CD14-positive monocyte (primary cell): ENCODE results near the gene EMSY. TPM values are rescaled to one million over a fixed set of nuclear protein-coding genes. Genes with fewer than 3 reads are reported as not detected.

ENCODE experiments used
- DNase-seq, 3 donors: peaks; one replicate each; pipeline ENCODE4 v3.0.0-alpha.2; 2011 to 2022
- H2AFZ ChIP-seq: 2 replicates; pipeline ENCODE4 v1.6.0; 2012; ENCODE audit warnings: mild to moderate bottlenecking, low read depth, low read length, inconsistent platforms; ENCODE audit not compliant: insufficient read depth, poor library complexity, severe bottlenecking
- H3K27ac ChIP-seq, 2 donors: 1 replicate in 1 of 2; 2 replicates in 1 of 2; pipeline ENCODE4 v1.5.1; 2012 to 2013; ENCODE audit warnings: low read length in 2 of 2, control low read depth in 1 of 2, inconsistent platforms in 1 of 2, low read depth in 1 of 2, mild to moderate bottlenecking in 1 of 2
- H3K27me3 ChIP-seq, 2 donors: one replicate each; pipeline versions ENCODE4 v1.6.0 to v1.6.1; 2011 to 2013; ENCODE audit warnings: low read length in 2 of 2; ENCODE audit not compliant: control insufficient read depth in 2 of 2, insufficient read depth in 2 of 2
- H3K36me3 ChIP-seq, 2 donors: replicated peaks in 1 of 2; 1 replicate in 1 of 2; 2 replicates in 1 of 2; pipeline versions ENCODE4 v1.5.1 to v1.6.1; 2012 to 2013; ENCODE audit warnings: low read length in 2 of 2, control low read depth in 1 of 2, inconsistent platforms in 1 of 2, mild to moderate bottlenecking in 1 of 2; ENCODE audit not compliant: insufficient read depth in 2 of 2, control insufficient read depth in 1 of 2
- H3K4me1 ChIP-seq, 2 donors: 1 replicate in 1 of 2; 2 replicates in 1 of 2; pipeline versions ENCODE4 v1.5.1 to v1.6.1; 2012 to 2013; ENCODE audit warnings: low read length in 2 of 2, control low read depth in 1 of 2, inconsistent platforms in 1 of 2, mild to moderate bottlenecking in 1 of 2, moderate library complexity in 1 of 2; ENCODE audit not compliant: insufficient read depth in 2 of 2, control insufficient read depth in 1 of 2
- H3K4me2 ChIP-seq: replicated peaks from 2 replicates; pipeline ENCODE3; 2012; ENCODE audit warnings: low read length, moderate library complexity, mild to moderate bottlenecking; ENCODE audit not compliant: poor library complexity, severe bottlenecking; ENCODE audit errors: extremely low read depth
- H3K4me3 ChIP-seq, 3 experiments: fragments of 200-600 bp in 1 of 3; sonication (generic) in 1 of 3; replicated peaks in 1 of 3; 1 replicate in 2 of 3; 2 replicates in 1 of 3; pipeline ENCODE4 v1.5.1; 2011 to 2013; ENCODE audit warnings: low read length in 3 of 3, mild to moderate bottlenecking in 3 of 3, control low read depth in 2 of 3, low read depth in 2 of 3, inconsistent platforms in 1 of 3, moderate library complexity in 1 of 3
- H3K79me2 ChIP-seq: 2 replicates; pipeline ENCODE4 v1.6.0; 2012; ENCODE audit warnings: mild to moderate bottlenecking, control low read depth, inconsistent platforms, low read length, moderate library complexity; ENCODE audit not compliant: insufficient read depth
- H3K9ac ChIP-seq: 2 replicates; pipeline ENCODE4 v1.6.0; 2017; ENCODE audit warnings: low read length, mild to moderate bottlenecking; ENCODE audit not compliant: insufficient read depth, poor library complexity, severe bottlenecking
- H3K9me3 ChIP-seq, 2 donors: replicated peaks in 1 of 2; 1 replicate in 1 of 2; 2 replicates in 1 of 2; pipeline versions ENCODE4 v1.5.1 to v1.6.1; 2012 to 2013; ENCODE audit warnings: low read length in 2 of 2, control low read depth in 1 of 2; ENCODE audit not compliant: control insufficient read depth in 1 of 2, insufficient read depth in 1 of 2
- H4K20me1 ChIP-seq: 2 replicates; pipeline ENCODE4 v1.6.0; 2012; ENCODE audit warnings: mild to moderate bottlenecking, low read length, control low read depth, moderate library complexity; ENCODE audit not compliant: insufficient read depth
- H3K27ac Mint-ChIP-seq, 7 donors: one replicate each; pipeline ENCODE4 v1.8.0; 2020; ENCODE audit warnings: mild to moderate bottlenecking in 7 of 7, mixed read lengths in 7 of 7, moderate library complexity in 6 of 7, inconsistent platforms in 2 of 7
- H3K27me3 Mint-ChIP-seq, 3 donors: one replicate each; pipeline ENCODE4 v1.8.0; 2021 to 2022; ENCODE audit warnings: low read depth in 3 of 3, mild to moderate bottlenecking in 3 of 3, mixed read lengths in 3 of 3, moderate library complexity in 3 of 3, inconsistent platforms in 1 of 3
- H3K36me3 Mint-ChIP-seq, 2 donors: one replicate each; pipeline ENCODE4 v1.8.0; 2020; ENCODE audit warnings: mixed read lengths in 2 of 2, inconsistent platforms in 1 of 2, mild to moderate bottlenecking in 1 of 2
- H3K4me1 Mint-ChIP-seq: one replicate; pipeline ENCODE4 v1.8.0; 2020; ENCODE audit warnings: mild to moderate bottlenecking, mixed read lengths
- H3K4me3 Mint-ChIP-seq, 2 donors: one replicate each; pipeline ENCODE4 v1.8.0; 2020; ENCODE audit warnings: mild to moderate bottlenecking in 2 of 2, mixed read lengths in 2 of 2, moderate library complexity in 1 of 2
- H3K9me3 Mint-ChIP-seq, 7 donors: one replicate each; pipeline ENCODE4 v1.8.0; 2020 to 2022; ENCODE audit warnings: mixed read lengths in 7 of 7, mild to moderate bottlenecking in 6 of 7, moderate library complexity in 6 of 7, inconsistent platforms in 2 of 7
- CTCF ChIP-seq: fragments of 200-600 bp; IDR thresholded peaks from one replicate; pipeline ENCODE4 v1.8.0; 2022; ENCODE audit warnings: antibody characterized with exemption, mild to moderate bottlenecking
- WGBS: methylation state at CpG from one replicate; pipeline ENCODE4 v1.1.5; 2013; ENCODE audit warnings: missing lambda C conversion rate; ENCODE audit not compliant: insufficient coverage; 5-methylcytosine and 5-hydroxymethylcytosine counted together
- intact Hi-C, 2 donors: fragments of 100-400 bp; cut with micrococcal nuclease; formaldehyde crosslinking; loops; one replicate each; pipeline versions ENCODE4 v1.15.0 to v1.15.1; 2023
- polyA plus RNA-seq, 3 donors: library from polyadenylated mRNA; depleted of rRNA in 1 of 3; unstranded in 2 of 3; stranded (reverse) in 1 of 3; fragments of 300-500 nt in 2 of 3; fragments of >200 nt in 1 of 3; fragmentation: Illumina TruSeq in 2 of 3; gene quantifications; 1 replicate in 2 of 3; 2 replicates in 1 of 3; pipeline ENCODE4 v1.2.3, GENCODE V29; 2012 to 2021

The EMSY gene
- polyA plus RNA-seq, 3 donors = 9.2 to 31.3 (median 9.4) TPM

GRCh38 chr11:76480241-76480640, 35.4 kb downstream of the EMSY start:
- Mint-ChIP-seq H3K9me3 (peaks cover 20 to 36% (median 26%) of the 10 kb centered on the region in 7 donors), H3K4me3 (no peak overlapping the region), H3K27ac (no peak overlapping the region), H3K27me3 (peaks cover 0 to 2% (median 0%) of the 10 kb centered on the region in 3 donors), H3K36me3 (peaks cover 42 to 45% of the 10 kb centered on the region in 2 donors), H3K4me1 (no peaks in the 10 kb centered on the region)
- intact Hi-C loops = no loop called here
- H4K20me1 ChIP-seq = peaks cover 4% of the 10 kb centered on the region
- H3K79me2 ChIP-seq = no peaks in the 10 kb centered on the region
- H3K36me3 ChIP-seq = peaks cover 35 to 58% of the 10 kb centered on the region in 2 donors
- TF ChIP-seq CTCF = no peak
- peaks cover 8 to 18% of the 10 kb centered on the region in 2 donors for H3K9me3 ChIP-seq
- H3K27me3 ChIP-seq = no peaks in the 10 kb centered on the region
- H3K4me1 ChIP-seq = no peaks in the 10 kb centered on the region
- H2AFZ ChIP-seq = no peak overlapping the region
- H3K4me2 ChIP-seq = no peak overlapping the region
- no peak overlapping the region for H3K9ac ChIP-seq
- no peak overlapping the region for H3K4me3 ChIP-seq
- DNase-seq = no peak
- WGBS = 100% methylated on average over 1 of the region's 3 CpGs
- no peak overlapping the region for H3K27ac ChIP-seq

GRCh38 chr11:76491644-76492043, 46.8 kb downstream of the EMSY start:
- no peak overlapping the region for H3K4me3 Mint-ChIP-seq
- WGBS = 100% methylated on average over 2 of the region's 5 CpGs

More at GRCh38 chr11:76491644-76492043, 46.8 kb downstream of the EMSY start:
- no peak overlapping the region for H2AFZ ChIP-seq
- H3K27me3 Mint-ChIP-seq = no peaks in the 10 kb centered on the region
- no peak overlapping the region for H3K4me3 ChIP-seq
- intact Hi-C loops = no loop called here
- no peaks in the 10 kb centered on the region for H3K4me1 ChIP-seq
- H3K27me3 ChIP-seq = no peaks in the 10 kb centered on the region
- H3K4me2 ChIP-seq = no peak overlapping the region
- no peaks in the 10 kb centered on the region for H3K9me3 ChIP-seq
- no peak overlapping the region for H3K27ac ChIP-seq
- peaks cover 31 to 49% of the 10 kb centered on the region in 2 donors for H3K36me3 Mint-ChIP-seq
- H4K20me1 ChIP-seq = peaks cover 6% of the 10 kb centered on the region
- H3K36me3 ChIP-seq = peaks cover 30 to 48% of the 10 kb centered on the region in 2 donors
- H3K79me2 ChIP-seq = no peaks in the 10 kb centered on the region
- peaks cover 4% of the 10 kb centered on the region for H3K4me1 Mint-ChIP-seq
- no peak for DNase-seq
- peaks cover 0 to 6% (median 0%) of the 10 kb centered on the region in 7 donors for H3K9me3 Mint-ChIP-seq
- H3K9ac ChIP-seq = no peak overlapping the region
- peak overlapping the region in 1 of 7 donors; percentile 63 for H3K27ac Mint-ChIP-seq
- TF ChIP-seq CTCF = no peak
